GM19023 (cell line): ENCODE results near the gene ZFP57.

Experiments
- ATAC-seq: cut with Tn5 transposase; IDR thresholded peaks from one replicate; pipeline ENCODE4 v1.9.1; 2021; ENCODE audit warnings: mild to moderate bottlenecking, moderate library complexity; ENCODE audit not compliant: unreplicated experiment

The ZFP57 gene

GRCh38 chr6:29680904-29681303 lies at the start of gene ZFP57:
ZFP57 (minus strand) TSS chr6:29681152; CDS start chr6:29677003, 4,149 bp downstream.
- ATAC-seq: no peak

- no peak for ATAC-seq
Measured at GRCh38 chr6:29730575-29731126, 49.7 kb upstream of the ZFP57 start.

GRCh38 chr6:29729774-29730328 lies 48.9 kb upstream of the ZFP57 start:
- ATAC-seq: no peak

GRCh38 chr6:29728875-29729270 lies 47.9 kb upstream of the ZFP57 start:
- no peak for ATAC-seq

DNA sequence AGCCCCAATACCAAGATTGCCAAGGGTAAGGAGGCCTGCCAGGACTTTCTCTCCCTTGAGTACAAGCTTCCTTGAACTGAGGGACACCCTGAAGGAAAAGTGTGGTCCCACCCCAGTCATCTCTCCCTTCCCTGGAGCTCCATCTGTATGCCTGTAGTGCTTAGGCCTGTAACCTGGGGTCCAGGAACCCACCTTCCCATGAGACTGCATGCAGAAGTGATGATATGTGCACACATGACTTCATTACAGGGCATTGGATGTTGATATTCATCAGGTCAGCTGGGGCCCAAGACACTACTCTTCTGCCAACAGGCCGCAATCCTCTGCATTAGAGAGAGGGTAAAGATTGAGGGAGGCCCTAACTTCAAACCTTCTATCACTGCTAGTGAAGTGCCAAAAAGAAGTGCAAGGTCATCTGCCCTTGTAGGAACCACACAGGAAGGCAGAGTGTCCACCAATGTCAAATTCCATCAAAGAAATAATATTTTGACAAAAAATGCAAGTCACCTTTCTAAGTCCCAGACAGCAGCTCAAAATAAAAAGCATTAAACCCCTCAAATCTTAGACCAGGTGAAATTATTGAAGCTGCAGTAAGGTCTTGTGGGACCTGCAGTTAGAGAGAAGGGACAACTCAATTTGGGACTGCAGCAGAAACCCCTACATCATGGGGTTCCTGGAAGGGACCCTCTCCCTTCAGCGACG lies 47.4 kb upstream of the ZFP57 start:
- ATAC-seq: no peak

GRCh38 chr6:29727637-29728036 lies 46.7 kb upstream of the ZFP57 start:
- no peak for ATAC-seq

DNA sequence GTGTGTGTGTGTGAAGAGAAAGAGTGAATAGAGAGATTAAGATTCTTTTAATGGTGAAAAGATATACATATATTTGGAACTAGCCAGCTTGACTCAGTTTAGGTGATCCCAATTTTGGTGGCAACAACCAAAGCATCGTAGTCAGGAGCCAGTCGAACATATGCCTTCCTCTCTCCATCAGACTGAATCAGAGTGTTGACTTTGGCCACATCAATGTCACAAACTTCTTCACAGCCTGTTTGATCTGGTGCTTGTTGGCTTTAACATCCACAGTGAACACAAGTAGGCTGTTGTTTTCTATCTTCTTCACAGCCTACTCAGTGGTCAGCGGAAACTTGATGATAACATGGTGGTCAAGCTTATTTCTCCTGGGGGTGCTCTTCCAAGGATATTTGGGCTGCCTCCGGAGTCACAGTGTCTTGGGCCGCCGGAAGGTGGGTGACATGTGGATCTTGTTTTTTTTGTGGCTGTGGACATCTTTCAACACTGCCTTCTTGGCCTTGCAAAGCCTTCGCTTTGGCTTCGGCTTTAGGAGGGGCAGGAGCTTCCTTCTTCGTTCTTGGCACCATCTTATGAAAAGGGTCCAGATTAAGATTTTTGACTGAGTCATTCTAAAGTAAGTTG lies 45.7 kb upstream of the ZFP57 start:
- no peak for ATAC-seq

- no peak for ATAC-seq
Measured at GRCh38 chr6:29726001-29726400, 45.0 kb upstream of the ZFP57 start.

DNA sequence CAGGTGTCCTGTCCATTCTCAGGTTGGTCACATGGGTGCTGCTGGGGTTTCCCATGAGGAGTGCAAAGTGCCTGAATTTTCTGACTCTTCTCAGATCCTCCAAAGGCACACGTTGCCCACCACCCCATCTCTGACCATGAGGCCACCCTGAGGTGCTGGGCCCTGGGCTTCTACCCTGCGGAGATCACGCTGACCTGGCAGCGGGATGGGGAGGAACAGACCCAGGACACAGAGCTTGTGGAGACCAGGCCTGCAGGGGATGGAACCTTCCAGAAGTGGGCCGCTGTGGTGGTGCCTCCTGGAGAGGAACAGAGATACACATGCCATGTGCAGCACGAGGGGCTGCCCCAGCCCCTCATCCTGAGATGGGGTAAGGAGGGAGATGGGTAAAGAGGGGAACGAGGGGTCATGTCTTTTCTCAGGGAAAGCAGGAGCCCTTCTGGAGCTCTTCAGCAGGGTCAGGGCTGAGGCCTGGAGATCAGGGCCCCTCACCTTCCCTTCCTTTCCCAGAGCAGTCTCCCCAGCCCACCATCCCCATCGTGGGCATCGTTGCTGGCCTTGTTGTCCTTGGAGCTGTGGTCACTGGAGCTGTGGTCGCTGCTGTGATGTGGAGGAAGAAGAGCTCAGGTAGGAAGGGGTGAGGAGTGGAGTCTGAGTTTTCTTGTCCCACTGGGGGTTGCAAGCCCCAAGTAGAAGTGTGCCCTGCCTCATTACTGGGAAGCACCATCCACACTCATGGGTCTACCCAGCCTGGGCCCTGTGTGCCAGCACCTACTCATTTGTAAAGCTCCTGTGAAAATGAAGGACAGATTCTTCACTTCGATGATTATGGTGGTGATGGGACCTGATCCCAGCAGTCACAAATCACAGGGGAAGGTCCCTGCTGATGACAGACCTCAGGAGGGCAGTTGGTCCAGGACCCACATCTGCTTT lies 44.3 kb upstream of the ZFP57 start:
- no peak for ATAC-seq

- ATAC-seq: peak; percentile 51
Measured at GRCh38 chr6:29723666-29724588, 43.0 kb upstream of the ZFP57 start.

DNA sequence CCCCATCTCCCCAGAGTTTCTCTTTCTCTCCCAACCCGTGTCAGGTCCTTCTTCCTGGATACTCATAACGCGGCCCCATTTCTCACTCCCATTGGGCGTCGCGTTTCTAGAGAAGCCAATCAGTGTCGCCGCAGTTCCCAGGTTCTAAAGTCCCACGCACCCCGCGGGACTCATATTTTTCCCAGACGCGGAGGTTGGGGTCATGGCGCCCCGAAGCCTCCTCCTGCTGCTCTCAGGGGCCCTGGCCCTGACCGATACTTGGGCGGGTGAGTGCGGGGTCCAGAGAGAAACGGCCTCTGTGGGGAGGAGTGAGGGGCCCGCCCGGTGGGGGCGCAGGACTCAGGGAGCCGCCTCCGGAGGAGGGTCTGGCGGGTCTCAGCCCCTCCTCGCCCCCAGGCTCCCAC lies 42.3 kb upstream of the ZFP57 start, which contains the start of gene HLA-F:
HLA-F (plus strand) TSS at position 173 of the 404 bp plus-strand sequence; CDS start at position 203, 30 bp downstream.
- ATAC-seq: peak; percentile 84

DNA sequence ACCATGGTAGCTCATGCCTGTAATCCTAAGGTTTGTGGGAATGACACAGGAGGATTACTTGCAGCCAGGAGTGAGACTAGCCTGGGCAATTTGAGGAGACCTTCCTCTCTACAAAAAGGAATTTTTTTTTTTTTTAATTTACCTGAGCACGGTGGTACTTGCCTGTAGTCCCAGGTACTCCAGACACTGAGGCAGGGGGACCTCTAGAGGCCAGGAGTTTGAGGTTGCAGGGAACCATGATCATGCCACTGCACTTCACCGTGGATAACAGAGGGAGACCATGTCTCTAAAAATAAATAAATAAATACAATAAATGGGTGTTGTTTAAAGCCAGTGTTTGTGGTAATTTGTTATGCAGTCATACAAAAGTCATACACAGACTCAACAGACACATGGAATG lies 39.9 kb upstream of the ZFP57 start:
- ATAC-seq: no peak

- ATAC-seq: no peak
Measured at GRCh38 chr6:29710281-29710941, 29.5 kb upstream of the ZFP57 start.

- ATAC-seq: peak; percentile 34
Measured at GRCh38 chr6:29709188-29709587, 28.2 kb upstream of the ZFP57 start.

DNA sequence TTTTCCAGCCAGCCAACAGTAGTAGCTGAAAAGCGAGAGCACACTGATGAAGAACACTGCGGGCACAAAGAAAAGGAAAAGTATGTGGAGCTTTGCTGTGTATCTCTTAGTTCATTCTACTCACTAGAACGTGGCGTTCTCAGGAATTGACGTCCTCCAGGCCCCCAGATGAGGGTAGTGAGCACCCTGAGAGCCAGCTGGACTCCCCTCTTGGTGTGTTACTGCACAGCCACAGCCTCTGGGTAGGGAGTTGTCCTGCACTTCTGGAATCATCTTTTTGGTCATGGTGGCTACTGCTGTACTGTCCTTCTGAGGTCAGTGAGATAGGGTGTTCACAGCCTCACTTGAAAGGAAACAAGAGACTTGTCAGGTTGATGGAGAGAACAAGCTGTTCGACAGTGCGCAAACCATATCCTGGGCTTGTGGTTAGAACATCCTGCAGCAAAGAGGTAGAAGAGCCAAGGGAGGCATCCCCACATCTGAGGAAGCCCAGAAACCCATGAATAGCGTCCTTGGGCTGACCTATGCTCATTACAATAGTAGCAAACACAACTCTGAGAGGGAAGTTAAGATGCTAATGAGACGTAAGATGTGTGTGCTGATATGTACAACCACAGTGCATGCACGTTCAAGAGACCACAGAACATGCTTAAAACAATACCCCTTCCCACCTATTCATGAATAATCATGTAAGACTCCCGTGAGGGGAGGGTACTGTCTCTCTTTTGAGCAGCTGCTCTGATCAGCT lies 27.7 kb upstream of the ZFP57 start:
- peak; percentile 50 for ATAC-seq

DNA sequence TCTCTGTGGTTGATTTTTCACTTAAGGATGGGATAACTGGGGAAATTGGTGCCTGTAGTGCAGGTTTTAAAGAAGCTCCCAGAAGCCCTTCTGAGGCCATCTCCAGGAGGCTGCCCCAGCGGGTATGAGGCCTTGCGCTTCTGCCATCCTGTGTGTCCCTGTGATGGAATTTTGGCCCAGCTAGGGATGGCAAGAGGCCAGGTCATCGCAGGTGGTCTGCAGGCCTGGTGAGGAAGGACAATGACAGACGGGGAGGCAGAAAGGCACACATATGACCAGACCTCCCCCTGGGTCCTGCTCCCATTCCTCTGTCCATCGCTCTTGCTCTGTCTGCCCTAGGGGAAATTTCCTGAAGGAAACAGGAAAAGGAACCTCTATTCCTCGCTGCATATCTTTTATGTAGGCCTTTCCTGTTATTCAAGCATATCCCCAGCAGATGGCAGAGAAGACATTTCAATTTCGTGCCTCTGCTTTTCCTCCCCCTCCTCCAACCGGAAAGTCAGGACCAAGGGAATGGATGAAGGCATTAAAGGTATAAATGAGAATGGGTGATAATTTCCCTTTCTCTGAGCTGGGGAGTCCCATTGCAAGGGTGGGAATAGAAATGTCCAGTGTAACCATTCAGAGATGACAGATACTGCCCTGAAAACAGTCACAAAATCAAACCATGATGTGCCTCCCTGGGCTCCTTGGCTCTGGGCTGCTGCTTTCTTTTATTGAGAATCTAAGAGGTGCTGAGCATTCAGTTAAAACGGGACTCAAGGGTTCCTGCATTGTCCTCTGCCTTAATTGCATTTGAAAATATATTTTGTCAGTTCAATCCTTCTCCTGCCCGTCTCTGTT lies 24.7 kb upstream of the ZFP57 start:
- no peak for ATAC-seq

DNA sequence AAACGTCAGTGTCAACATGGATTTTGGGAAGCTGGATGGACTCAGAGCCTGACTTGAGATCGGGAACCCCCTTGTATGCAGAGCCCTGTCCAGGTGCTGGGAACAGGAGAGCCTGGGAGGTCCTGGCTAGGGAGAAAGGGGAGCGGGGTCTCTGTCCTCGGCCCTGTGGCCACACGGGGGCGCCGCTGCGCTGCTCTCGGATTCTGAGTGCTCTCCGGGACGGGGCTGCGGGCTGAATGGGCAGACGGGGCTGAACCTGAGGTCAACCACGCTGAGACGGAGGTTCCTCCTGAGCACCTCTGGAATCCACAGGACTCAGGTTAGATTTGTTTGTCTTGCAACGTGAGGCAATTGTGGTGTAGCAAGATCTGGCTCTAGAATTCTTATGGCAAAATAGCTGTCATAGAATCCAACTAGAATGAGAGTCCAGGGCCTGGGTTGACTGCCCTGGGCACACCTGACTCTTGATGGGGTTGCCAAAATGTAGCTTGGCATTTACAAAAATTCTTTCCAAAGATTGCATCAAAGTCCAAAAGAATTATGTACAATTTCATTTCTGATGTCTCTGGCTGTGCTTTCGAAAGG lies 21.7 kb upstream of the ZFP57 start:
- ATAC-seq: no peak
